Measurements from ENCODE around the gene ELF3. TPM values are rescaled to one million over a fixed set of nuclear protein-coding genes. Genes with fewer than 3 reads are reported as not detected.
"Not testable (repeated sequence)": the region's sequence is repeated elsewhere in the genome, so short reads cannot be mapped to it uniquely, and the experiment has no call there.

ELF3 gene
- total RNA-seq, 2 donors from 2014 or later: 1.6 to 2.0 TPM

DNA sequence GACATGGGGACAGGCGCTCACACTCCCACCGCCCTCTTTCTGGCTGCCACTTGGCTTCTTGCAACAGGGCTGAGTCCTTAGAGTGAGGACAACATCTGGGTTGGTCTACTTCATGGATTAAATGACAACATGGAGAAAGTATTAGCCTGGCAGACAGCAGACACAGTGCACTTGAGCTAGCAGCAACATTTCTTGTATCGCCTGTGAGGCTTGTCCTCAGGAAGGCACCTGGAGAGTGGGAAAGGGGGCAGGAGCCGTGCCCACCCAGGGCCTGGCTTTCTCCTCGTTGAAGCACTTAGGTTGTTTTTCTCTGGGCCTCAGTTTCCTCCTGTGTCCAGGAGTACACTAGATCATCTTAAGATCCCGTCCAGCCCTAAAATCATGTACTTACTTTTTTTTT, 3.7 kb downstream of the ELF3 start:
- Mint-ChIP-seq H3K4me1 (peaks cover 4% of the 10 kb centered on the region), H3K36me3 (ENCODE audit: low read depth) (peaks cover 2% of the 10 kb centered on the region), H3K27me3 (peaks cover 29% of the 10 kb centered on the region), H3K4me3 (no peak overlapping the region), H3K27ac (no peak overlapping the region)
- no peaks in the 10 kb centered on the region for H3K9me3 ChIP-seq (ENCODE audit: control insufficient read depth, low read length, poor library complexity, severe bottlenecking)
- no peak for DNase-seq
- no peak for ATAC-seq

GRCh38 chr1:202014915-202015661, 4.7 kb downstream of the ELF3 start:
- peaks cover 2% of the 10 kb centered on the region for H3K4me1 Mint-ChIP-seq
- H3K36me3 Mint-ChIP-seq (ENCODE audit: low read depth): peaks cover 2% of the 10 kb centered on the region
- DNase-seq: no peak
- no peak for ATAC-seq
- H3K27ac Mint-ChIP-seq: no peak overlapping the region
- H3K4me3 Mint-ChIP-seq: no peak overlapping the region
- H3K9me3 ChIP-seq (ENCODE audit: control insufficient read depth, low read length, poor library complexity, severe bottlenecking): no peaks in the 10 kb centered on the region
- H3K27me3 Mint-ChIP-seq: peaks cover 33% of the 10 kb centered on the region

DNA sequence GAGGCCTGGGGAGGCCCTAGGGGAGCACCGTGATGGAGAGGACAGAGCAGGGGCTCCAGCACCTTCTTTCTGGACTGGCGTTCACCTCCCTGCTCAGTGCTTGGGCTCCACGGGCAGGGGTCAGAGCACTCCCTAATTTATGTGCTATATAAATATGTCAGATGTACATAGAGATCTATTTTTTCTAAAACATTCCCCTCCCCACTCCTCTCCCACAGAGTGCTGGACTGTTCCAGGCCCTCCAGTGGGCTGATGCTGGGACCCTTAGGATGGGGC, 5.2 kb downstream of the ELF3 start:
- DNase-seq: no peak
- no peaks in the 10 kb centered on the region for H3K9me3 ChIP-seq (ENCODE audit: control insufficient read depth, low read length, poor library complexity, severe bottlenecking)
- Mint-ChIP-seq H3K36me3 (ENCODE audit: low read depth) (peaks cover 2% of the 10 kb centered on the region), H3K4me3 (no peak overlapping the region), H3K4me1 (peaks cover 2% of the 10 kb centered on the region), H3K27me3 (peaks cover 33% of the 10 kb centered on the region), H3K27ac (no peak overlapping the region)
- ATAC-seq: no peak

DNA sequence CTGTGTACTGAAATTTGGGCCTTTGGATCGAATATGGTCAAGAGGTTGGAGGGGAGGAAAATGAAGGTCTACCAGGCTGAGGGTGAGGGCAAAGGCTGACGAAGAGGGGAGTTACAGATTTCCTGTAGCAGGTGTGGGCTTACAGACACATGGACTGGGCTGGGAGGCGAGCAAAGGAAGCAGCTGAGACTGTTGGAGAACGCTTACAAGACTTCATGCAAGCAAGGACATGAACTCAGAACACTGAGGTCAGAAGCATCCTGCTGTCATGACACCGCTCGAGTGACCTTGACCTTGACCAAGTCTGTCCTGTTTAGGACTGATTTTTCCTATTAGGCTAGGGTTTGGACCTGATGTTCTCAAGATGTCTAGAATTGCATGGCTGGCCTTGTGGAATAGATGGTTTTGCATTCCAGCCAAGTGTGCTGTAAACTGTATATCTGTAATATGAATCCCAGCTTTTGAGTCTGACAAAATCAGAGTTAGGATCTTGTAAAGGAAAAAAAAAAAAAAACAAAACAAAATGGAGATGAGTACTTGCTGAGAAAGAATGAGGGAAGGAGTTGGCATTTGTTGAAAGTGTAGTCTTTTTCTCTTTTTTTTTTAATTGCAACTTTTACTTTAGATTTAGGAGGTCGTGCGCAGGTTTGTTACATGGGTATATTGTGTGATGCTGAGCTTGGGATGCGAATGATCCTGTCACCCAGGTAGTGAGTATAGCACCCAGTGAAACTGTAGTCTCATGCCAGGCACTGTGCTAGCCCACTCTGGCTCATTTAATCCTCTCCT, 5.8 kb downstream of the ELF3 start:
- ATAC-seq: no peak

DNA sequence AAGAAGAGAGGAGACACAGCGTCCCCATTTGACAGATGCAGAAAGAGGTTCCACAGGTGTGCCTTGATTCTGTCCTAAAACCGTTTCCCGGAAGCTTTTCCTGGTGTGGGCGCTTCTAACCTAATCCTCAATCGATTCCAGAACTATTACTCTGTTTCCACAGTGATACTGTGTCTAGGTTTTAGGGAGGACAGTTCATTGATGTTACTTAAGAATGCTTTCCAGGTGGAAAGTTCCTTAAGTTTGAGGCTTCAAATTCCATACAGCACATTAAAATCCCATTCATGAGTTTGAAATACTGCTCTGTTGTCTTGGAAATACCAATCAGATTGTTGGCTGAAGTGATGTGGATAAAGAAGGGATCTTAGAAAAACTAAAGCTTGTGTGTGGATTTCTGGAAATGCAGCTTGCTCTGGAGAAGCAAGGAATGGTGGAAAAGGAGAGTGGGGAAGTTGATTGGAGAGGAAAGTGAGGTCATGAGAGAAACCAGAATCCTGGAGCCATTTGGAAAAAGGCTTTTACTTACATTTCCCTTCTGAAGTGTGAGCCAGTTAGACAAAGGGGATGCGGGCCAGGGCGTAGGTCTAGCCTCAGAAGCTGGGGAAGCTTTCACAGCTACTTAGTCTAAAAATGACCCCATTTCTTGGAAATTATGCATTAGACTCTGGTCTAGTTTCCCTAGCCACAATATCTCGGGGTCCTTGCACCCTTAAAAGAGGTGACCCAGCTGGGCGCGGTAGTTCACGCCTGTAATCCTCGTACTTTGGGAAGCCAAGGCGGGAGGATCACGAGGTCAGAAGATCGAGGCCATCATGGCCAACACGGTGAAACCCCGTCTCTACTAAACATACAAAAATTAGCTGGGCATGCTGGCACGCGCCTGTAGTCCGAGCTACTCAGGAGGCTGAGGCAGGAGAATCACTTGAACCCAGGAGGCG, 6.7 kb downstream of the ELF3 start:
- H3K36me3 Mint-ChIP-seq (ENCODE audit: low read depth): peaks cover 2% of the 10 kb centered on the region
- H3K4me1 Mint-ChIP-seq: peaks cover 2% of the 10 kb centered on the region
- ATAC-seq (no peak), DNase-seq (no peak)
- H3K9me3 ChIP-seq (ENCODE audit: control insufficient read depth, low read length, poor library complexity, severe bottlenecking): no peaks in the 10 kb centered on the region
- no peak overlapping the region for H3K27ac Mint-ChIP-seq
- no peak overlapping the region for H3K4me3 Mint-ChIP-seq
- H3K27me3 Mint-ChIP-seq: peaks cover 39% of the 10 kb centered on the region

More for the DNA sequence above, 5.8 kb downstream of the ELF3 start:
- no peaks in the 10 kb centered on the region for H3K9me3 ChIP-seq (ENCODE audit: control insufficient read depth, low read length, poor library complexity, severe bottlenecking)
- Mint-ChIP-seq H3K27me3 (peaks cover 37% of the 10 kb centered on the region), H3K4me3 (no peak overlapping the region), H3K4me1 (peaks cover 2% of the 10 kb centered on the region), H3K36me3 (ENCODE audit: low read depth) (peaks cover 2% of the 10 kb centered on the region), H3K27ac (no peak overlapping the region)
- no peak for DNase-seq

DNA sequence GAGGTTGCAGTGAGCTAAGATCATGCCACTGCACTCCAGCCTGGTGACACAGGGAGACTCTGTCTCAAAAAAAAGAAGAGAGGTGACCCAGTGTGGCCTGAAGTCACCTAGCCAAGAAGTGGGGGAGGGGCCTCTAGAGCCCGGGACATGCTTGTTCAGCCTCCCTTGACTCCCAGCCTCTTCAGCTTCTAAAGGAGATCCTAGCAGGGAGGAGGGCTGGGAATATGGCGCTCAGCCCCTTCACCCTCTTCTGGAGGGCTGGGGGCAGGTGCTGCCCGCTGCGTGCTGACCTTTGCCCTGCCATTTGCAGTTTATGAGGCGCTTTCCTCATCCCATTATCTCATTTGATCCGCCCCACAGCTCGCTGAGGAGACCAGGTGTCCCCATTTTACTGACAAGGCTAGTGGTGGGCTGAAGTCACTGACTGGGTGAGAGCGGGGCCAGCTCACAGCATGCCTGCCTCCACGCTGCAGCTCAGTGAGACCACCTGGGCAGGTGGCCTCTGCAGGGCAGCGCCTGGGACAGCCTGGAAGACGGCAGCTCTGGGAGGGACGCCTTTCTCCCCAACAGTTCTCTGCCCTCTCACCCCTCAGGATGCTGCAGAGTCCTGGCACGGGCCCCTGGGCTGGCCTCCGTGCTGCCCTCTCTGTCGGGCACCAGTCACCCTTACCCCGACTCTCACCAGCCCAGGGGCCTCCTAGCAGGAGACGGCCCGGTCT, 7.5 kb downstream of the ELF3 start:
- Mint-ChIP-seq H3K4me1 (peaks cover 2% of the 10 kb centered on the region), H3K27ac (no peak overlapping the region), H3K27me3 (peaks cover 41% of the 10 kb centered on the region), H3K4me3 (no peak overlapping the region), H3K36me3 (ENCODE audit: low read depth) (peaks cover 2% of the 10 kb centered on the region)
- ATAC-seq (no peak), DNase-seq (no peak)
- no peaks in the 10 kb centered on the region for H3K9me3 ChIP-seq (ENCODE audit: control insufficient read depth, low read length, poor library complexity, severe bottlenecking)

DNA sequence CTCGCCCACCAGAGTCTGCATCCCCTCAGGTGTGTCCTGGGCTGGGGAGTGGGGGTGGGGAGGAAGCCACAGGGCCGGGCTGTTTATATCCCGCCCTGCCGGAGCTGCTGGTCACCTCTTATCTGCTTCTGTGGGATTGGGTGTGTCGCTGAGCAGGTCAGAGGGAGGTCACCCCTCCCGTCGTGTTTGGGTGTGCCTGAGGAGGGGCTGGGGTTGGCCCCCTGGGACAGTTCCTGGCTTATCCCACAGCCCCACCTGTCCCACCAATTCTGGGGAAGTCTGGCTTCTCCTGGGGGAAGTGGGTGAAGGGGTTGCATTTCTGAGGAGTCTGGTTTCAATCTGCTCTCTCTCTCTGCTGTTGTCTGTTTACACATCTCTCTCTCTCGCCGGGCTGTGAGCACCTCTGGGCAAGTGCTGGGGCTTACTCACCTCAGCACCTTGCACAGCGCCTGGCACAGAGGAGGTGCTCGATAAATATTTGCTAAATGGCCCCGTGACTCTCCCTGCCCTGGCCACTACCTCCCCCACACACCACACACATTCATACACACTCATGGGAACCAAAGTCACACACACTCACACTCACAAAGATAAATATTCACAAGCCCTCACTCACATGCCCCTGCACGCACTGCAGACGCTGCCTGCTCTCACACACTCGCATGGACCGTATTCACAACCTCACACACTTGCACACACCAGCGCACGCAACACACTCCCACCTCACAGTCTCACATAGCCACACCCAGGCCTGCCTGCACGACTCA, 8.3 kb downstream of the ELF3 start:
- ATAC-seq: no peak
- peaks cover 2% of the 10 kb centered on the region for H3K4me1 Mint-ChIP-seq
- H3K27ac Mint-ChIP-seq: no peak overlapping the region
- no peaks in the 10 kb centered on the region for H3K9me3 ChIP-seq (ENCODE audit: control insufficient read depth, low read length, poor library complexity, severe bottlenecking)
- no peak for DNase-seq
- peak overlapping the region; percentile 42 for H3K4me3 Mint-ChIP-seq
- peaks cover 45% of the 10 kb centered on the region for H3K27me3 Mint-ChIP-seq
- peaks cover 2% of the 10 kb centered on the region for H3K36me3 Mint-ChIP-seq (ENCODE audit: low read depth)

GRCh38 chr1:202019235-202019558, 8.8 kb downstream of the ELF3 start:
- not testable (repeated sequence) for H3K27ac Mint-ChIP-seq; ATAC-seq; DNase-seq; H3K4me1 Mint-ChIP-seq; H3K36me3 Mint-ChIP-seq (ENCODE audit: low read depth); H3K9me3 ChIP-seq (ENCODE audit: control insufficient read depth, low read length, poor library complexity, severe bottlenecking)
- Mint-ChIP-seq H3K4me3 (peak overlapping the region; percentile 42), H3K27me3 (peaks cover 45% of the 10 kb centered on the region)

DNA sequence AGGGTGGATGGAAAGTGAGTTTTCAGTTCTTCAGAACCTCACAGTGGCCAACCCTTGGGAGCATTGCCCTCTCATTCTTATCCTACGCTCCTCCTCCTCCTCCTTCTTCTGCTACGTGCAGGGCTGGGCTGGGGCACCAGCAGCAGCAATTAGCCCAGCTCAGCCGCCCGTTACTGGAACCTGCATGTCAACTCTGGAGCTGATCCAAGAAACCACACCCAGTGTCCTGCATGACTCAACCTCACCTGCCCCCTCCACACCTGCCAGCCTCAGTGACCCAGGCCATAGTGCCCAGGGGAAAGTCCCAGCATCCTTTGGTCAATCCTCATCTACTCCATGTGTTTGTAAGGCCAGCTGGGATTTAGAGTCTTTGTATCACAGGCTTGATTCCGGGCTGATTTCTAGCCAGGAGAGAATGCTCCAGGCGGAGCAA, 12.6 kb downstream of the ELF3 start:
- H3K9me3 ChIP-seq (ENCODE audit: control insufficient read depth, low read length, poor library complexity, severe bottlenecking): no peaks in the 10 kb centered on the region
- no peaks in the 10 kb centered on the region for H3K36me3 Mint-ChIP-seq (ENCODE audit: low read depth)
- no peak overlapping the region for H3K4me3 Mint-ChIP-seq
- ATAC-seq (no peak), DNase-seq (no peak)
- H3K27ac Mint-ChIP-seq: no peak overlapping the region
- peaks cover 22% of the 10 kb centered on the region for H3K27me3 Mint-ChIP-seq
- H3K4me1 Mint-ChIP-seq: no peaks in the 10 kb centered on the region

GRCh38 chr1:202029171-202029665, 18.8 kb downstream of the ELF3 start:
- no peak overlapping the region for H3K27ac Mint-ChIP-seq
- H3K27me3 Mint-ChIP-seq: peaks cover 6% of the 10 kb centered on the region
- no peaks in the 10 kb centered on the region for H3K4me1 Mint-ChIP-seq
- no peak for DNase-seq
- H3K36me3 Mint-ChIP-seq (ENCODE audit: low read depth): no peaks in the 10 kb centered on the region
- H3K4me3 Mint-ChIP-seq: no peak overlapping the region
- ATAC-seq: no peak
- H3K9me3 ChIP-seq (ENCODE audit: control insufficient read depth, low read length, poor library complexity, severe bottlenecking): no peaks in the 10 kb centered on the region

DNA sequence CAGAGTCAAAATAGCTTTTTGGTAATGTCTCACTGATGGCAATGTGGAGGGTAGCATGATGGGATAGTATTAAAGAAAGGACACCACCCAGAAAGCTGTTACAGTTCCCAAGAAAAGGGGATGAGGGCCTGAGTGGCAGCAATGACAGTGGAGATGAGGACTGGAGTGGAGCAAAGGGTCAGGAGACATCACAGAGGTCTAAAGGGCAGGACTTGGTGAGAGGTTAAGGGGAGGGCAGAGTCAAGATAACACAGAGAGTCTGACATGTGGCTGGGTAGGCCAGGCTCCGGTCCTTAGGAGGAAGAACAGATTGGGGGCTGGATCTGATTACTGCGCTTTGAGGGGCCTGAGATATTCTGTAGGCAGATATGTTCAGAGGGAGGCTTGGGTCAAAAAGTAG, 19.3 kb downstream of the ELF3 start:
- no peak for ATAC-seq

GRCh38 chr1:202031796-202032195, 21.4 kb downstream of the ELF3 start:
- Mint-ChIP-seq H3K4me3 (no peak overlapping the region), H3K27ac (no peak overlapping the region), H3K4me1 (no peaks in the 10 kb centered on the region), H3K27me3 (peaks cover 6% of the 10 kb centered on the region), H3K36me3 (ENCODE audit: low read depth) (no peaks in the 10 kb centered on the region)
- DNase-seq: no peak
- ATAC-seq: no peak
- no peaks in the 10 kb centered on the region for H3K9me3 ChIP-seq (ENCODE audit: control insufficient read depth, low read length, poor library complexity, severe bottlenecking)

More for the DNA sequence above, 19.3 kb downstream of the ELF3 start:
- Mint-ChIP-seq H3K36me3 (ENCODE audit: low read depth) (no peaks in the 10 kb centered on the region), H3K27me3 (peaks cover 6% of the 10 kb centered on the region), H3K4me1 (no peaks in the 10 kb centered on the region), H3K4me3 (no peak overlapping the region), H3K27ac (no peak overlapping the region)
- H3K9me3 ChIP-seq (ENCODE audit: control insufficient read depth, low read length, poor library complexity, severe bottlenecking): no peaks in the 10 kb centered on the region
- no peak for DNase-seq
